ENCODE data around the gene NKD2.

GRCh38 chr5:1079961-1080360 is 71.4 kb downstream of the NKD2 start:
- TF ChIP-seq, protein P1, sequence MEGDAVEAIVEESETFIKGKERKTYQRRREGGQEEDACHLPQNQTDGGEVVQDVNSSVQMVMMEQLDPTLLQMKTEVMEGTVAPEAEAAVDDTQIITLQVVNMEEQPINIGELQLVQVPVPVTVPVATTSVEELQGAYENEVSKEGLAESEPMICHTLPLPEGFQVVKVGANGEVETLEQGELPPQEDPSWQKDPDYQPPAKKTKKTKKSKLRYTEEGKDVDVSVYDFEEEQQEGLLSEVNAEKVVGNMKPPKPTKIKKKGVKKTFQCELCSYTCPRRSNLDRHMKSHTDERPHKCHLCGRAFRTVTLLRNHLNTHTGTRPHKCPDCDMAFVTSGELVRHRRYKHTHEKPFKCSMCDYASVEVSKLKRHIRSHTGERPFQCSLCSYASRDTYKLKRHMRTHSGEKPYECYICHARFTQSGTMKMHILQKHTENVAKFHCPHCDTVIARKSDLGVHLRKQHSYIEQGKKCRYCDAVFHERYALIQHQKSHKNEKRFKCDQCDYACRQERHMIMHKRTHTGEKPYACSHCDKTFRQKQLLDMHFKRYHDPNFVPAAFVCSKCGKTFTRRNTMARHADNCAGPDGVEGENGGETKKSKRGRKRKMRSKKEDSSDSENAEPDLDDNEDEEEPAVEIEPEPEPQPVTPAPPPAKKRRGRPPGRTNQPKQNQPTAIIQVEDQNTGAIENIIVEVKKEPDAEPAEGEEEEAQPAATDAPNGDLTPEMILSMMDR (conservative IDR thresholded peaks at IDR 0.05), result no peak
- TF ChIP-seq EZH2 (IDR thresholded peaks at IDR 0.05; ENCODE audit: low read depth), result no peak
